Measurements from ENCODE around the gene HIP1.

The HIP1 gene

DNA sequence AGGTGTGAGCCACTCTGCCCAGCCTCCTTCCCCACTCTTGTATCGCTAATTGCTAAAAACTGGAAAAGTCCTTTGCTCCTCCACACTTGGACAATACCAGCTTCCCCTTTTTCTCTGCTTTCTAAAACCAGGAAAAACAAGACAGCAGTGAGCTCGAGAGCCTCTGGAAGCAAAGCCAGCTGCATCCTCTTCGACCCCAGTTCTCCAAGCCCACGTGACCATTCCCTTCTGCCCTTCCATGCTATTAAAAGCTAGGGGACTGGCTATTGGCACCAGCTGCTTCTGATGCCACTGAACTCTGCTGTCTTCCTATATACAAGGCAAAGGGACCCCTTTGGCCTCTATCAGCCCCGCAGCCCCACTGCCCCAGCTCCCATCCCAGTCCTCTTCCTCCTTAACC, 154.4 kb downstream of the HIP1 start:
- TF ChIP-seq, protein P1, sequence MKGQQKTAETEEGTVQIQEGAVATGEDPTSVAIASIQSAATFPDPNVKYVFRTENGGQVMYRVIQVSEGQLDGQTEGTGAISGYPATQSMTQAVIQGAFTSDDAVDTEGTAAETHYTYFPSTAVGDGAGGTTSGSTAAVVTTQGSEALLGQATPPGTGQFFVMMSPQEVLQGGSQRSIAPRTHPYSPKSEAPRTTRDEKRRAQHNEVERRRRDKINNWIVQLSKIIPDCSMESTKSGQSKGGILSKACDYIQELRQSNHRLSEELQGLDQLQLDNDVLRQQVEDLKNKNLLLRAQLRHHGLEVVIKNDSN (IDR thresholded peaks at IDR 0.05): no peak
- TF ChIP-seq EGR1 (IDR thresholded peaks at IDR 0.05) (no peak), RAD21 (IDR thresholded peaks at IDR 0.05; ENCODE audit: low read depth) (no peak), CEBPB (IDR thresholded peaks at IDR 0.05) (no peak), FOXM1 (IDR thresholded peaks at IDR 0.05; ENCODE audit: borderline replicate concordance, low read depth) (no peak), TCF12 (IDR thresholded peaks at IDR 0.05; ENCODE audit: low read depth) (no peak), MAX (IDR thresholded peaks at IDR 0.05) (no peak), YY1 (IDR thresholded peaks at IDR 0.05; ENCODE audit: low read depth) (no peak), ZBTB7A (IDR thresholded peaks at IDR 0.05; ENCODE audit: low read depth) (no peak), TEAD4 (IDR thresholded peaks at IDR 0.05) (no peak)

GRCh38 chr7:75583255-75583654, 155.5 kb downstream of the HIP1 start:
- TF ChIP-seq EGR1 (IDR thresholded peaks at IDR 0.05) (no peak), EP300 (IDR thresholded peaks at IDR 0.05; ENCODE audit: borderline replicate concordance) (no peak), ZBTB7A (IDR thresholded peaks at IDR 0.05; ENCODE audit: low read depth) (no peak), MAX (IDR thresholded peaks at IDR 0.05) (no peak), FOXM1 (IDR thresholded peaks at IDR 0.05; ENCODE audit: borderline replicate concordance, low read depth) (no peak), TCF12 (IDR thresholded peaks at IDR 0.05; ENCODE audit: low read depth) (no peak), YY1 (IDR thresholded peaks at IDR 0.05; ENCODE audit: low read depth) (no peak)
- TF ChIP-seq, protein P1 (IDR thresholded peaks at IDR 0.05): no peak

DNA sequence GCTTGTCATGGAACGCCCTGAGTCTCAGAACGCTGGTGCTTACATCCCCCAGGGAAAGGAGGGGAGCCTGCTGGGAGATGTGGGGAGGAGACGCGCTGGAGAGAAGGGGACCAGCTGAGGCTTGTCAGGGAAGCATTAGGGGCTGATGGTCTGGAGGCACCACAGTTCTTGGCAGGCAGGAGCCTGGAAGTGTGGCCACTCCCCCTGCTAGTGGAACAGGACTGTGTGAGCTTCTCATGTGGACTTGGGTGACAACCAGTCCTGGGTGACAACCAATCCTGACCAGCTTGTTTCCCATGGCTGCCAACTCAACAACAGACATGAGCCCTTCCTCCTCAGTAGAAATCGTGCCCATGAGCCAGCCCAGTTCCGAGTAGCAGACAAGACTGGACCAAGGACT, 158.8 kb downstream of the HIP1 start:
- TF ChIP-seq ZBTB7A (IDR thresholded peaks at IDR 0.05; ENCODE audit: low read depth): no peak
- TF ChIP-seq EP300 (IDR thresholded peaks at IDR 0.05; ENCODE audit: borderline replicate concordance): no peak
- TF ChIP-seq YY1 (IDR thresholded peaks at IDR 0.05; ENCODE audit: low read depth): no peak
- TF ChIP-seq TAF1 (IDR thresholded peaks at IDR 0.05; ENCODE audit: low read depth): no peak
- TF ChIP-seq, protein P1 (IDR thresholded peaks at IDR 0.05): no peak
- TF ChIP-seq RAD21 (IDR thresholded peaks at IDR 0.05; ENCODE audit: low read depth): no peak
- TF ChIP-seq EGR1 (IDR thresholded peaks at IDR 0.05): no peak
- no peak for TF ChIP-seq NFIC (IDR thresholded peaks at IDR 0.05)
- TF ChIP-seq FOXM1 (IDR thresholded peaks at IDR 0.05; ENCODE audit: borderline replicate concordance, low read depth): no peak
- TF ChIP-seq, protein P2, sequence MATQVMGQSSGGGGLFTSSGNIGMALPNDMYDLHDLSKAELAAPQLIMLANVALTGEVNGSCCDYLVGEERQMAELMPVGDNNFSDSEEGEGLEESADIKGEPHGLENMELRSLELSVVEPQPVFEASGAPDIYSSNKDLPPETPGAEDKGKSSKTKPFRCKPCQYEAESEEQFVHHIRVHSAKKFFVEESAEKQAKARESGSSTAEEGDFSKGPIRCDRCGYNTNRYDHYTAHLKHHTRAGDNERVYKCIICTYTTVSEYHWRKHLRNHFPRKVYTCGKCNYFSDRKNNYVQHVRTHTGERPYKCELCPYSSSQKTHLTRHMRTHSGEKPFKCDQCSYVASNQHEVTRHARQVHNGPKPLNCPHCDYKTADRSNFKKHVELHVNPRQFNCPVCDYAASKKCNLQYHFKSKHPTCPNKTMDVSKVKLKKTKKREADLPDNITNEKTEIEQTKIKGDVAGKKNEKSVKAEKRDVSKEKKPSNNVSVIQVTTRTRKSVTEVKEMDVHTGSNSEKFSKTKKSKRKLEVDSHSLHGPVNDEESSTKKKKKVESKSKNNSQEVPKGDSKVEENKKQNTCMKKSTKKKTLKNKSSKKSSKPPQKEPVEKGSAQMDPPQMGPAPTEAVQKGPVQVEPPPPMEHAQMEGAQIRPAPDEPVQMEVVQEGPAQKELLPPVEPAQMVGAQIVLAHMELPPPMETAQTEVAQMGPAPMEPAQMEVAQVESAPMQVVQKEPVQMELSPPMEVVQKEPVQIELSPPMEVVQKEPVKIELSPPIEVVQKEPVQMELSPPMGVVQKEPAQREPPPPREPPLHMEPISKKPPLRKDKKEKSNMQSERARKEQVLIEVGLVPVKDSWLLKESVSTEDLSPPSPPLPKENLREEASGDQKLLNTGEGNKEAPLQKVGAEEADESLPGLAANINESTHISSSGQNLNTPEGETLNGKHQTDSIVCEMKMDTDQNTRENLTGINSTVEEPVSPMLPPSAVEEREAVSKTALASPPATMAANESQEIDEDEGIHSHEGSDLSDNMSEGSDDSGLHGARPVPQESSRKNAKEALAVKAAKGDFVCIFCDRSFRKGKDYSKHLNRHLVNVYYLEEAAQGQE (IDR thresholded peaks at IDR 0.05; ENCODE audit: low read depth): no peak
- TF ChIP-seq MAX (IDR thresholded peaks at IDR 0.05): no peak
- no peak for TF ChIP-seq CEBPB (IDR thresholded peaks at IDR 0.05)
- TF ChIP-seq CREB1 (IDR thresholded peaks at IDR 0.05; ENCODE audit: low read depth): no peak
- no peak for TF ChIP-seq TEAD4 (IDR thresholded peaks at IDR 0.05)
- no peak for TF ChIP-seq TCF12 (IDR thresholded peaks at IDR 0.05; ENCODE audit: low read depth)

DNA sequence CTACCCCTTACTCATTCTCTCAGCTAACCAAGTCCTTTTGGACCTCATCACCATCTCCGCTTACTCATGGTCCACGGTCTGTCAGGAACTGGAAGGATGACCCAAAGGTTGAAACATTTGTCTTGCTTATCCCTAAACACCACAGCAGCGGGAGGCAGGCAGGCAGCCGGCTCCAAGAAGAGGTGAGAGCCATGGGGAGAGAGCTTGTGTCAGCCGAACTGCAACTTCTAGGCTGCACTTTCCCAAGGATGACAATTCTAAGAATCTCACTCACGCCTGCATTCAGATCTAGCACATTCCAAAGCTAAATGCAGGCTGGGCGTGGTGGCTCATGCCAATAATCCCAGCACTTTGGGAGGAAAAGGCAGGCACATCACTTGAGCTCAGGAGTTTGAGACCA, 160.7 kb downstream of the HIP1 start:
- TF ChIP-seq YY1 (IDR thresholded peaks at IDR 0.05; ENCODE audit: low read depth): no peak
- TF ChIP-seq, protein P1 (IDR thresholded peaks at IDR 0.05): no peak
- no peak for TF ChIP-seq TEAD4 (IDR thresholded peaks at IDR 0.05)
- TF ChIP-seq CEBPB (IDR thresholded peaks at IDR 0.05): no peak
- TF ChIP-seq MAX (IDR thresholded peaks at IDR 0.05): no peak
- no peak for TF ChIP-seq FOXM1 (IDR thresholded peaks at IDR 0.05; ENCODE audit: borderline replicate concordance, low read depth)
- no peak for TF ChIP-seq TCF12 (IDR thresholded peaks at IDR 0.05; ENCODE audit: low read depth)
- TF ChIP-seq EP300 (IDR thresholded peaks at IDR 0.05; ENCODE audit: borderline replicate concordance): no peak
- TF ChIP-seq NFIC (IDR thresholded peaks at IDR 0.05): no peak
- TF ChIP-seq CREB1 (IDR thresholded peaks at IDR 0.05; ENCODE audit: low read depth): no peak
- TF ChIP-seq EGR1 (IDR thresholded peaks at IDR 0.05): no peak
- no peak for TF ChIP-seq RAD21 (IDR thresholded peaks at IDR 0.05; ENCODE audit: low read depth)

- TF ChIP-seq CEBPB (IDR thresholded peaks at IDR 0.05) (no peak), TAF1 (IDR thresholded peaks at IDR 0.05; ENCODE audit: low read depth) (no peak), NFIC (IDR thresholded peaks at IDR 0.05) (no peak), EP300 (IDR thresholded peaks at IDR 0.05; ENCODE audit: borderline replicate concordance) (no peak), ZBTB7A (IDR thresholded peaks at IDR 0.05; ENCODE audit: low read depth) (no peak), TCF12 (IDR thresholded peaks at IDR 0.05; ENCODE audit: low read depth) (no peak), EGR1 (IDR thresholded peaks at IDR 0.05) (no peak), FOXM1 (IDR thresholded peaks at IDR 0.05; ENCODE audit: borderline replicate concordance, low read depth) (no peak), YY1 (IDR thresholded peaks at IDR 0.05; ENCODE audit: low read depth) (no peak), CREB1 (IDR thresholded peaks at IDR 0.05; ENCODE audit: low read depth) (no peak), RAD21 (IDR thresholded peaks at IDR 0.05; ENCODE audit: low read depth) (no peak), MAX (IDR thresholded peaks at IDR 0.05) (no peak), TEAD4 (IDR thresholded peaks at IDR 0.05) (no peak)
- TF ChIP-seq, protein P1 (IDR thresholded peaks at IDR 0.05): no peak
- TF ChIP-seq, protein P2 (IDR thresholded peaks at IDR 0.05; ENCODE audit: low read depth): no peak
Observed at GRCh38 chr7:75575488-75576121, 163.1 kb downstream of the HIP1 start.

Measured in Ishikawa (cell line).